NCI-H187 (cell line): ENCODE results near the gene CDHR4.
"Not testable (repeated sequence)": the region's sequence is repeated elsewhere in the genome, so short reads cannot be mapped to it uniquely, and the experiment has no call there.

Source experiments
- DNase-seq, 2 experiments: peaks; one replicate each; lab custom pipeline; 2025; lab: John Stamatoyannopoulos, UW

Gene CDHR4

GRCh38 chr3:49803465-49804140 lies 3.9 kb upstream of the CDHR4 start:
- DNase-seq: peak in 1 of 2 experiments; percentile 36

GRCh38 chr3:49802719-49803464 lies 3.2 kb upstream of the CDHR4 start, which contains the start of gene INKA1:
Gene INKA1 (plus strand): TSS chr3:49803261. CDS start chr3:49803393, 132 bp downstream.
- DNase-seq: peak; percentile 47 to 59

GRCh38 chr3:49801160-49801559 lies 1.5 kb upstream of the CDHR4 start:
- DNase-seq: no peak

GRCh38 chr3:49799105-49799504 lies 568 bp downstream of the CDHR4 start:
- no peak for DNase-seq

GRCh38 chr3:49794926-49795905 lies 4.5 kb downstream of the CDHR4 start:
- DNase-seq: no peak

GRCh38 chr3:49794431-49794830 lies 5.2 kb downstream of the CDHR4 start:
- no peak for DNase-seq

- DNase-seq: no peak
These were observed 6.1 kb downstream of the CDHR4 start for GRCh38 chr3:49793486-49794085.

GRCh38 chr3:49792371-49793150 lies 7.1 kb downstream of the CDHR4 start:
- no peak for DNase-seq

GRCh38 chr3:49791571-49791970 lies 8.1 kb downstream of the CDHR4 start:
- no peak for DNase-seq

- DNase-seq: no peak
These were observed 8.9 kb downstream of the CDHR4 start for GRCh38 chr3:49790626-49791411.

- DNase-seq: no peak
These were observed 11.6 kb downstream of the CDHR4 start for GRCh38 chr3:49788056-49788455.

GRCh38 chr3:49787536-49787935 lies 12.1 kb downstream of the CDHR4 start:
- DNase-seq: no peak

GRCh38 chr3:49787182-49787464 lies 12.6 kb downstream of the CDHR4 start:
- DNase-seq: no peak

- DNase-seq: peak; percentile 91 to 95
These were observed 13.1 kb downstream of the CDHR4 start, which contains the start of gene IP6K1 for GRCh38 chr3:49786357-49787181. Gene IP6K1 (minus strand): TSS chr3:49786542. CDS start chr3:49748040, 38,502 bp downstream.

- DNase-seq: no peak
These were observed 13.9 kb downstream of the CDHR4 start for GRCh38 chr3:49785565-49786356.

- not testable (repeated sequence) for DNase-seq
These were observed 17.4 kb downstream of the CDHR4 start for GRCh38 chr3:49782277-49782676.

- no peak for DNase-seq
These were observed 18.1 kb downstream of the CDHR4 start for GRCh38 chr3:49781415-49782199.

- not testable (repeated sequence) for DNase-seq
These were observed 18.7 kb downstream of the CDHR4 start for GRCh38 chr3:49780975-49781365.
